K562 (cell line): Measurements from ENCODE around the gene LPCAT3. TPM values are rescaled to one million over a fixed set of nuclear protein-coding genes. Genes with fewer than 3 reads are reported as not detected.

Experiments
- ATAC-seq: fragments of 200-7000 bp; cut with Tn5 transposase; 3 replicates; pipeline ENCODE4 v1.9.1; 2020; ENCODE audit warnings: moderate library complexity
- BruUV-seq: library from RNA; stranded (reverse); fragments of 400-500 nt; replicated peaks from 2 replicates; lab custom pipeline; 2021; lab: Mats Ljungman, UMichigan
- CTCF ChIA-PET: fragments of 300-600 bp; formaldehyde crosslinking; extraction: SDS; loops from one replicate; lab custom pipeline; 2021; ENCODE audit warnings: low intra/inter-chr PET ratio; lab: Yijun Ruan, JAX
- POLR2A ChIA-PET: fragments of 300-600, 350-650 bp; sonication (Branson Sonifier 250); formaldehyde crosslinking; extraction: SDS; loops from one replicate; lab custom pipeline; 2021; ENCODE audit warnings: antibody characterized with exemption, inconsistent platforms; lab: Yijun Ruan, JAX
- DNase-seq, 4 experiments: peaks; one replicate each; pipeline versions ENCODE4 v3.0.0 to v3.0.0-alpha.2; 2011 to 2018; ENCODE audit warnings: low spot score in 3 of 4, mixed read lengths in 3 of 4; ENCODE audit errors: extremely low read depth in 1 of 4
- FAIRE-seq: peaks from 2 replicates; lab custom pipeline; 2011; peaks lifted over from hg19 to GRCh38; lab: Jason Lieb, UNC
- H2AFZ ChIP-seq: 2 replicates; pipeline ENCODE4 v1.6.0; 2011; ENCODE audit warnings: low read depth, low read length, control low read depth, inconsistent platforms
- H3K27ac ChIP-seq: fragments of 200-600 bp; 3 replicates; pipeline ENCODE4 v1.8.0; 2011; ENCODE audit warnings: low read depth, mild to moderate bottlenecking, control low read depth, inconsistent platforms, low read length, moderate library complexity, mixed read lengths; ENCODE audit errors: extremely low read depth
- H3K27me3 ChIP-seq, 2 experiments: fragments of 300-600 bp in 1 of 2; 2 replicates in 1 of 2; 3 replicates in 1 of 2; pipeline versions ENCODE4 v1.6.0 to v1.8.0; 2011; ENCODE audit warnings: inconsistent platforms in 2 of 2, low read length in 2 of 2, mild to moderate bottlenecking in 1 of 2, mixed read lengths in 1 of 2, moderate library complexity in 1 of 2; ENCODE audit not compliant: control insufficient read depth in 2 of 2, insufficient read depth in 2 of 2
- H3K36me3 ChIP-seq: fragments of 300-600 bp; 3 replicates; pipeline ENCODE4 v1.8.0; 2011; ENCODE audit warnings: mild to moderate bottlenecking, low read length, inconsistent platforms; ENCODE audit not compliant: control insufficient read depth, insufficient read depth
- H3K4me1 ChIP-seq, 2 experiments: fragments of 200-600 bp in 1 of 2; replicated peaks in 1 of 2; 2 replicates in 1 of 2; 3 replicates in 1 of 2; pipeline versions ENCODE4 v1.5.1 to v1.8.0; 2011; ENCODE audit warnings: inconsistent platforms in 2 of 2, low read length in 2 of 2, mild to moderate bottlenecking in 1 of 2, mixed read lengths in 1 of 2, moderate library complexity in 1 of 2; ENCODE audit not compliant: control insufficient read depth in 2 of 2, insufficient read depth in 2 of 2
- H3K4me2 ChIP-seq: 2 replicates; pipeline ENCODE4 v1.6.1; 2011; ENCODE audit warnings: low read length, control low read depth, inconsistent platforms, mixed read lengths; ENCODE audit not compliant: insufficient read depth
- H3K4me3 ChIP-seq: fragments of 200-600 bp; sonication (generic), shearing (Covaris generic); 2 replicates; pipeline ENCODE4 v1.5.1; 2016; ENCODE audit warnings: control low read depth, inconsistent platforms
- H3K79me2 ChIP-seq: fragments of 200-600 bp; 3 replicates; pipeline ENCODE4 v1.8.0; 2011; ENCODE audit warnings: low read length, inconsistent platforms; ENCODE audit not compliant: control insufficient read depth, insufficient read depth
- H3K9ac ChIP-seq, 2 experiments: 2 replicates each; pipeline versions ENCODE4 v1.6.0 to v1.6.1; 2011; ENCODE audit warnings: low read depth in 2 of 2, low read length in 2 of 2, control low read depth in 1 of 2, inconsistent platforms in 1 of 2, mild to moderate bottlenecking in 1 of 2, mixed read lengths in 1 of 2; ENCODE audit not compliant: insufficient read depth in 1 of 2
- H3K9me1 ChIP-seq: one replicate; pipeline ENCODE4 v1.6.0; 2011; ENCODE audit warnings: inconsistent platforms, mild to moderate bottlenecking, low read length, moderate library complexity; ENCODE audit not compliant: control insufficient read depth, insufficient read depth
- H3K9me3 ChIP-seq: replicated peaks from 2 replicates; pipeline ENCODE4 v1.5.1; 2011; ENCODE audit warnings: low read depth, low read length, inconsistent platforms; ENCODE audit not compliant: control insufficient read depth, insufficient read depth
- H4K20me1 ChIP-seq: replicated peaks from 2 replicates; pipeline ENCODE4 v1.6.1; 2011; ENCODE audit warnings: low read length, inconsistent platforms, mixed read lengths; ENCODE audit not compliant: control insufficient read depth, insufficient read depth
- ERF ChIP-seq: fragments of 450-650 bp; formaldehyde crosslinking; IDR thresholded peaks from 2 replicates; pipeline ENCODE4 v1.4.0; 2020; ENCODE audit warnings: mild to moderate bottlenecking, mixed read lengths
- GABPB2 ChIP-seq: fragments of 250-450 bp; sonication (Bioruptor Pico); conservative IDR thresholded peaks from 2 replicates; pipeline ENCODE4 v1.5.1; 2021; ENCODE audit warnings: mild to moderate bottlenecking
- PHF21A ChIP-seq: fragments of 450-650 bp; IDR thresholded peaks from 2 replicates; pipeline ENCODE4 v1.6.1; 2017; ENCODE audit warnings: low read depth, borderline replicate concordance
- PKNOX1 ChIP-seq: fragments of 450-650 bp; IDR thresholded peaks from 2 replicates; pipeline ENCODE4 v1.6.1; 2016
- RFX5 ChIP-seq: IDR thresholded peaks from 2 replicates; pipeline ENCODE4 v1.6.1; 2011; ENCODE audit warnings: low read depth, mild to moderate bottlenecking, improper control_type of control experiment, low read length
- SNAPC5 ChIP-seq: fragments of 250-450 bp; sonication (Bioruptor Pico); IDR thresholded peaks from 2 replicates; pipeline ENCODE4 v1.8.0; 2021; ENCODE audit warnings: moderate library complexity, mild to moderate bottlenecking, inconsistent platforms
- TAF1 ChIP-seq: IDR thresholded peaks from 2 replicates; pipeline ENCODE4 v1.6.1; 2011; ENCODE audit warnings: mild to moderate bottlenecking, low read length, moderate library complexity; ENCODE audit not compliant: insufficient read depth, control insufficient read depth, severe bottlenecking; ENCODE audit errors: extremely low read depth
- THAP12 ChIP-seq: fragments of 250-450 bp; sonication (Bioruptor Pico); IDR thresholded peaks from 2 replicates; pipeline ENCODE4 v1.9.0; 2021; ENCODE audit warnings: mild to moderate bottlenecking, inconsistent platforms
- ZFX ChIP-seq: sonication (generic); formaldehyde crosslinking; IDR thresholded peaks from 2 replicates; pipeline ENCODE4 v1.8.0; 2022; ENCODE audit warnings: mild to moderate bottlenecking, missing genetic modification reagents, moderate library complexity
- ZNF785 ChIP-seq: fragments of 250-450 bp; sonication (Bioruptor Pico); IDR thresholded peaks from 2 replicates; pipeline ENCODE4 v1.4.0; 2020; ENCODE audit warnings: mild to moderate bottlenecking
- WGBS: fragments of 100-300 bp; shearing (Covaris generic); methylation state at CpG from one replicate; pipeline ENCODE4 v1.1.6; 2016; ENCODE audit warnings: low coverage, mixed read lengths; ENCODE audit not compliant: insufficient coverage; ENCODE audit errors: missing lambda C conversion rate; 5-methylcytosine and 5-hydroxymethylcytosine counted together
- in situ Hi-C: fragments of 300-500 bp; cut with MboI; formaldehyde crosslinking; loops from 4 replicates; pipeline ENCODE4 v1.15.0; 2018; ENCODE audit warnings: inconsistent platforms, mixed read lengths
- intact Hi-C: fragments of 100-400 bp; cut with micrococcal nuclease; formaldehyde crosslinking; loops from 2 replicates; pipeline ENCODE4 v1.14.2; 2022
- polyA plus RNA-seq, 8 experiments: library from polyadenylated mRNA; depleted of rRNA in 4 of 8; stranded (reverse) in 5 of 8; unstranded in 3 of 8; fragments of >200 nt; fragmentation: Nextera tagmentation in 2 of 8; fragmentation: Illumina TruSeq in 1 of 8; extraction: Ambion mirVana in 2 of 8; extraction: Trizol in 1 of 8; gene quantifications; 2 replicates each; pipeline versions ENCODE4 v1.2.1 to v1.2.3, GENCODE V29; 2011 to 2014; ENCODE audit warnings: inconsistent platforms in 1 of 8, missing spikeins in 1 of 8
- total RNA-seq, 7 experiments: library from RNA; depleted of rRNA in 6 of 7; stranded (reverse); fragments of >200 nt in 6 of 7; fragmentation: Illumina TruSeq in 2 of 7; extraction: Trizol in 2 of 7; gene quantifications; 2 replicates each; pipeline versions ENCODE4 v1.2.1 to v1.2.3, GENCODE V29; 2011 to 2021; ENCODE audit warnings: low replicate concordance in 1 of 7
- TF ChIP-seq, protein P1 (sequence below): sonication (generic); formaldehyde crosslinking; IDR thresholded peaks from 2 replicates; pipeline ENCODE4 v1.8.1; 2023; ENCODE audit warnings: mild to moderate bottlenecking, missing genetic modification reagents
- TF ChIP-seq, protein P2 (sequence below): fragments of 250-450 bp; sonication (Bioruptor Pico); IDR thresholded peaks from 2 replicates; pipeline ENCODE4 v1.4.0; 2020; ENCODE audit warnings: mild to moderate bottlenecking, moderate library complexity, borderline replicate concordance

LPCAT3 gene
- total and polyA plus RNA-seq, 9 of the 15 experiments (the other 6 are each of a cell fraction or from before 2014, with no cell fraction given), result 4.9 to 52.5 (median 25.3) TPM

GRCh38 chr12:6943389-6943721 is 74.9 kb downstream of the LPCAT3 start (continued):
- TF ChIP-seq TAF1, result peak; percentile 30
- TF ChIP-seq ZFX (CRISPR knock-in tag), result peak; percentile 90
- peak; percentile 27; the same call in 1 of the 2 replicates for TF ChIP-seq RFX5
- peak; percentile 97 for TF ChIP-seq PKNOX1
- no peak for TF ChIP-seq ZNF785 (CRISPR knock-in tag)
- TF ChIP-seq THAP12 (CRISPR knock-in tag), result no peak
- peak; percentile 79; the same call in 1 of the 2 replicates for TF ChIP-seq PHF21A

GRCh38 chr12:6942331-6942665 is 76.0 kb downstream of the LPCAT3 start:
- Histone ChIP-seq H3K4me2 (peak overlapping the region; percentile 94), H3K27ac (peak overlapping the region; percentile 96), H2AFZ (no peak overlapping the region), H3K4me1 (peaks cover 21 to 64% of the 10 kb centered on the region in 2 experiments), H3K4me3 (no peak overlapping the region), H3K27me3 (no peaks in the 10 kb centered on the region), H3K36me3 (peaks cover 38% of the 10 kb centered on the region; the same call in 2 of the 3 replicates), H3K79me2 (peaks cover 13% of the 10 kb centered on the region), H3K9me3 (no peaks in the 10 kb centered on the region), H4K20me1 (no peaks in the 10 kb centered on the region), H3K9me1 (no peaks in the 10 kb centered on the region), H3K9ac (peak overlapping the region; percentile 86 to 90)
- POLR2A ChIA-PET, result interaction anchor here (0.6 to 6.3 kb wide), 5 partner anchors 11 to 73 kb away, joined by 3 to 98 read pairs (median 24); partner anchors contain the start of gene ATN1
- no TSS peak for BruUV-seq
- in situ Hi-C loops, result loop anchor here (5.0 kb wide), 1 partner anchor 75 kb away; the partner anchor contains the start of gene TPI1
- 88% methylated on average over 4 of the region's 11 CpGs for WGBS
- CTCF ChIA-PET, result no interaction called here
- intact Hi-C loops, result loop anchor here (5.0 kb wide), 1 partner anchor 75 kb away; the partner anchor contains the start of gene TPI1
- ATAC-seq (no peak), FAIRE-seq (no peak), DNase-seq (no peak)
- TF ChIP-seq, protein P1, sequence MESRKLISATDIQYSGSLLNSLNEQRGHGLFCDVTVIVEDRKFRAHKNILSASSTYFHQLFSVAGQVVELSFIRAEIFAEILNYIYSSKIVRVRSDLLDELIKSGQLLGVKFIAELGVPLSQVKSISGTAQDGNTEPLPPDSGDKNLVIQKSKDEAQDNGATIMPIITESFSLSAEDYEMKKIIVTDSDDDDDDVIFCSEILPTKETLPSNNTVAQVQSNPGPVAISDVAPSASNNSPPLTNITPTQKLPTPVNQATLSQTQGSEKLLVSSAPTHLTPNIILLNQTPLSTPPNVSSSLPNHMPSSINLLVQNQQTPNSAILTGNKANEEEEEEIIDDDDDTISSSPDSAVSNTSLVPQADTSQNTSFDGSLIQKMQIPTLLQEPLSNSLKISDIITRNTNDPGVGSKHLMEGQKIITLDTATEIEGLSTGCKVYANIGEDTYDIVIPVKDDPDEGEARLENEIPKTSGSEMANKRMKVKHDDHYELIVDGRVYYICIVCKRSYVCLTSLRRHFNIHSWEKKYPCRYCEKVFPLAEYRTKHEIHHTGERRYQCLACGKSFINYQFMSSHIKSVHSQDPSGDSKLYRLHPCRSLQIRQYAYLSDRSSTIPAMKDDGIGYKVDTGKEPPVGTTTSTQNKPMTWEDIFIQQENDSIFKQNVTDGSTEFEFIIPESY, result peak; percentile 93
- TF ChIP-seq ZFX (CRISPR knock-in tag), result no peak
- no peak for TF ChIP-seq SNAPC5 (CRISPR knock-in tag)
- TF ChIP-seq ERF (CRISPR knock-in tag), result 0 out of 2 replicates have a peak, but pooled peaks have one; percentile 10
- TF ChIP-seq GABPB2 (CRISPR knock-in tag), result no peak
- TF ChIP-seq, protein P2, sequence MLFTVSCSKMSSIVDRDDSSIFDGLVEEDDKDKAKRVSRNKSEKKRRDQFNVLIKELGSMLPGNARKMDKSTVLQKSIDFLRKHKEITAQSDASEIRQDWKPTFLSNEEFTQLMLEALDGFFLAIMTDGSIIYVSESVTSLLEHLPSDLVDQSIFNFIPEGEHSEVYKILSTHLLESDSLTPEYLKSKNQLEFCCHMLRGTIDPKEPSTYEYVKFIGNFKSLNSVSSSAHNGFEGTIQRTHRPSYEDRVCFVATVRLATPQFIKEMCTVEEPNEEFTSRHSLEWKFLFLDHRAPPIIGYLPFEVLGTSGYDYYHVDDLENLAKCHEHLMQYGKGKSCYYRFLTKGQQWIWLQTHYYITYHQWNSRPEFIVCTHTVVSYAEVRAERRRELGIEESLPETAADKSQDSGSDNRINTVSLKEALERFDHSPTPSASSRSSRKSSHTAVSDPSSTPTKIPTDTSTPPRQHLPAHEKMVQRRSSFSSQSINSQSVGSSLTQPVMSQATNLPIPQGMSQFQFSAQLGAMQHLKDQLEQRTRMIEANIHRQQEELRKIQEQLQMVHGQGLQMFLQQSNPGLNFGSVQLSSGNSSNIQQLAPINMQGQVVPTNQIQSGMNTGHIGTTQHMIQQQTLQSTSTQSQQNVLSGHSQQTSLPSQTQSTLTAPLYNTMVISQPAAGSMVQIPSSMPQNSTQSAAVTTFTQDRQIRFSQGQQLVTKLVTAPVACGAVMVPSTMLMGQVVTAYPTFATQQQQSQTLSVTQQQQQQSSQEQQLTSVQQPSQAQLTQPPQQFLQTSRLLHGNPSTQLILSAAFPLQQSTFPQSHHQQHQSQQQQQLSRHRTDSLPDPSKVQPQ (CRISPR knock-in tag), result no peak
